ENCODE results near the gene LGI2.

DNA sequence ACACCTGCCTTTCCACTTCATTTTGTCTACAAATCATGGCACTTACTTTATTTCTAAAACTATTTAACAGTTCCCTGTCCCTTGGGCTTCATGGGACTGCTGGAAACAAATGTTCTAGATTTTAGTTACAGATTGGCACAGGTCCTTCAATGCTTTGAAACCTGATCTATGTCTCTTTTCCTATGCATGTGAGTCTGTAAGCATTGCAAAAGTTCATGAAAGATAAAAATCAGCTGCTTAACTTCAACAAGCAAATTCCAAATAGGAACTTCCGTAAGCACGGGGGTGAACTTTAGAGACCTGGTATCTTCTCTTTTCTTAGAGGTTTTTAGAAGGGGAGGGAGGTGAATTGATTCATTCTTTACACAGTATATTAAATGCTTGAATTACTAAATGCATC, 9.5 kb downstream of the LGI2 start:
- TF ChIP-seq, protein P1, sequence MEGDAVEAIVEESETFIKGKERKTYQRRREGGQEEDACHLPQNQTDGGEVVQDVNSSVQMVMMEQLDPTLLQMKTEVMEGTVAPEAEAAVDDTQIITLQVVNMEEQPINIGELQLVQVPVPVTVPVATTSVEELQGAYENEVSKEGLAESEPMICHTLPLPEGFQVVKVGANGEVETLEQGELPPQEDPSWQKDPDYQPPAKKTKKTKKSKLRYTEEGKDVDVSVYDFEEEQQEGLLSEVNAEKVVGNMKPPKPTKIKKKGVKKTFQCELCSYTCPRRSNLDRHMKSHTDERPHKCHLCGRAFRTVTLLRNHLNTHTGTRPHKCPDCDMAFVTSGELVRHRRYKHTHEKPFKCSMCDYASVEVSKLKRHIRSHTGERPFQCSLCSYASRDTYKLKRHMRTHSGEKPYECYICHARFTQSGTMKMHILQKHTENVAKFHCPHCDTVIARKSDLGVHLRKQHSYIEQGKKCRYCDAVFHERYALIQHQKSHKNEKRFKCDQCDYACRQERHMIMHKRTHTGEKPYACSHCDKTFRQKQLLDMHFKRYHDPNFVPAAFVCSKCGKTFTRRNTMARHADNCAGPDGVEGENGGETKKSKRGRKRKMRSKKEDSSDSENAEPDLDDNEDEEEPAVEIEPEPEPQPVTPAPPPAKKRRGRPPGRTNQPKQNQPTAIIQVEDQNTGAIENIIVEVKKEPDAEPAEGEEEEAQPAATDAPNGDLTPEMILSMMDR (IDR thresholded peaks at IDR 0.05), result no peak
- TF ChIP-seq POLR2A (IDR thresholded peaks at IDR 0.05) (no peak), POLR2AphosphoS5 (IDR thresholded peaks at IDR 0.05) (no peak)

All from breast epithelium (tissue), 3 donors.